Endothelial cell of umbilical vein (primary cell): ENCODE data around the gene SOX15. TPM values are rescaled to one million over a fixed set of nuclear protein-coding genes. Genes with fewer than 3 reads are reported as not detected.
A peak's percentile ranks its signal among the peaks of the same experiment; 100 is the strongest.

Experiments
- BruUV-seq: library from RNA; stranded (reverse); fragments of 400-500 nt; replicated peaks from 2 replicates; lab custom pipeline; 2021; lab: Mats Ljungman, UMichigan
- CTCF ChIA-PET: fragments of 300-600, 350-600 bp; sonication (Branson Sonifier 250); formaldehyde crosslinking; loops from one replicate; lab custom pipeline; 2021; ENCODE audit warnings: antibody characterized with exemption, inconsistent platforms; lab: Charles Lee
- POLR2A ChIA-PET: fragments of 300-600, 350-600 bp; sonication (Branson Sonifier 250); formaldehyde crosslinking; loops from one replicate; lab custom pipeline; 2021; ENCODE audit warnings: antibody characterized with exemption, inconsistent platforms; lab: Charles Lee
- DNase-seq: peaks from one replicate; pipeline ENCODE4 v3.0.0-alpha.2; 2011; ENCODE audit warnings: low read depth, low spot score
- FAIRE-seq: peaks from 2 replicates; lab custom pipeline; 2011; peaks lifted over from hg19 to GRCh38; lab: Jason Lieb, UNC
- H2AFZ ChIP-seq: 2 replicates; pipeline ENCODE4 v1.6.0; 2012; ENCODE audit warnings: low read depth, low read length, control low read depth, inconsistent platforms
- H3K27ac ChIP-seq: 2 replicates; pipeline ENCODE4 v1.5.1; 2011; ENCODE audit warnings: low read depth, mild to moderate bottlenecking, control low read depth, low read length, moderate library complexity; ENCODE audit not compliant: insufficient read depth
- H3K27me3 ChIP-seq, 2 experiments: 2 replicates each; pipeline versions ENCODE4 v1.6.0 to v1.6.1; 2011; ENCODE audit warnings: low read length in 2 of 2, mixed read lengths in 1 of 2; ENCODE audit not compliant: control insufficient read depth in 2 of 2, insufficient read depth in 2 of 2
- H3K36me3 ChIP-seq, 2 experiments: 2 replicates in 1 of 2; 3 replicates in 1 of 2; pipeline ENCODE4 v1.5.1; 2011; ENCODE audit warnings: low read length in 2 of 2, mild to moderate bottlenecking in 1 of 2, moderate library complexity in 1 of 2; ENCODE audit not compliant: control insufficient read depth in 2 of 2, insufficient read depth in 2 of 2; ENCODE audit errors: extremely low read depth in 1 of 2
- H3K4me1 ChIP-seq: 3 replicates; pipeline ENCODE4 v1.5.1; 2011; ENCODE audit warnings: mild to moderate bottlenecking, low read length; ENCODE audit not compliant: control insufficient read depth, insufficient read depth; ENCODE audit errors: extremely low read depth
- H3K4me2 ChIP-seq: 2 replicates; pipeline ENCODE4 v1.6.1; 2011; ENCODE audit warnings: low read length, control low read depth, mixed read lengths; ENCODE audit not compliant: insufficient read depth
- H3K4me3 ChIP-seq, 3 experiments: fragments of 200-600 bp in 1 of 3; sonication (generic), shearing (Covaris generic) in 1 of 3; replicated peaks in 1 of 3; 2 replicates each; pipeline ENCODE4 v1.5.1; 2011 to 2016; ENCODE audit warnings: control low read depth in 3 of 3, low read length in 3 of 3, mild to moderate bottlenecking in 2 of 3, inconsistent platforms in 1 of 3, low read depth in 1 of 3, moderate library complexity in 1 of 3; ENCODE audit not compliant: insufficient read depth in 1 of 3
- H3K79me2 ChIP-seq: 2 replicates; pipeline ENCODE4 v1.6.0; 2012; ENCODE audit warnings: low read length, inconsistent platforms; ENCODE audit not compliant: control insufficient read depth, insufficient read depth
- H3K9ac ChIP-seq: replicated peaks from 2 replicates; pipeline ENCODE3; 2011; ENCODE audit warnings: low read length, control low read depth; ENCODE audit not compliant: insufficient read depth; ENCODE audit errors: extremely low read depth
- H3K9me1 ChIP-seq: replicated peaks from 3 replicates; pipeline ENCODE4 v1.6.0; 2011; ENCODE audit warnings: mild to moderate bottlenecking, low read length; ENCODE audit not compliant: control insufficient read depth, insufficient read depth; ENCODE audit errors: extremely low read depth
- H3K9me3 ChIP-seq: replicated peaks from 2 replicates; pipeline ENCODE4 v1.5.1; 2012; ENCODE audit warnings: low read length, inconsistent platforms; ENCODE audit not compliant: control insufficient read depth, insufficient read depth
- H4K20me1 ChIP-seq: replicated peaks from 2 replicates; pipeline ENCODE3; 2011; ENCODE audit warnings: mild to moderate bottlenecking, low read length; ENCODE audit not compliant: control insufficient read depth, insufficient read depth; ENCODE audit errors: extremely low read depth
- EZH2 ChIP-seq: IDR thresholded peaks from 2 replicates; pipeline ENCODE4 v1.6.1; 2012; ENCODE audit warnings: borderline replicate concordance, low read depth, mild to moderate bottlenecking, moderate library complexity, low read length, inconsistent platforms; ENCODE audit not compliant: severe bottlenecking
- FOS ChIP-seq: IDR thresholded peaks from 2 replicates; pipeline ENCODE4 v1.6.1; 2011; ENCODE audit warnings: mild to moderate bottlenecking, low read length, moderate library complexity, borderline replicate concordance; ENCODE audit not compliant: insufficient read depth
- GATA2 ChIP-seq: IDR thresholded peaks from 2 replicates; pipeline ENCODE4 v1.7.0; 2011; ENCODE audit warnings: low read depth, mild to moderate bottlenecking, moderate library complexity, mixed read lengths, low read length; ENCODE audit not compliant: insufficient read length, insufficient read depth
- JUN ChIP-seq: IDR thresholded peaks from 2 replicates; pipeline ENCODE4 v1.6.1; 2011; ENCODE audit warnings: borderline replicate concordance, low read depth; ENCODE audit not compliant: insufficient read length, insufficient read depth
- MAX ChIP-seq: IDR thresholded peaks from 2 replicates; pipeline ENCODE4 v1.6.1; 2011; ENCODE audit not compliant: insufficient read depth, insufficient read length
- MYC ChIP-seq: IDR thresholded peaks from one replicate; pipeline ENCODE4 v1.6.1; 2011; ENCODE audit warnings: mild to moderate bottlenecking, low read depth, low read length
- POLR2A ChIP-seq: IDR thresholded peaks from 2 replicates; pipeline ENCODE4 v1.6.1; 2012; ENCODE audit warnings: low read depth, mild to moderate bottlenecking, control low read depth, low read length
- POLR2AphosphoS5 ChIP-seq: IDR thresholded peaks from 2 replicates; pipeline ENCODE4 v1.6.1; 2012; ENCODE audit warnings: low read depth, mild to moderate bottlenecking, control low read depth, low read length, moderate library complexity; ENCODE audit not compliant: insufficient read depth
- dilution Hi-C: fragments of 300-500 bp; cut with MboI; formaldehyde crosslinking; loops from one replicate; pipeline ENCODE4 v1.15.0; 2019; ENCODE audit warnings: low sequenced_read_pairs; ENCODE audit not compliant: extremely low pct_ligation_motif_present
- intact Hi-C: fragments of 100-400 bp; cut with micrococcal nuclease; formaldehyde crosslinking; loops from one replicate; pipeline ENCODE4 v1.10.0; 2022
- polyA plus RNA-seq, 4 experiments: library from polyadenylated mRNA; depleted of rRNA in 3 of 4; stranded (reverse) in 3 of 4; unstranded in 1 of 4; fragments of >200 nt; gene quantifications; 2 replicates each; pipeline versions ENCODE4 v1.2.1 to v1.2.3, GENCODE V29; 2011 to 2012; ENCODE audit warnings: missing spikeins in 1 of 4
- total RNA-seq: library from RNA; stranded (reverse); gene quantifications from 2 replicates; pipeline ENCODE4 v1.2.3, GENCODE V29; 2021
- TF ChIP-seq, protein P1 (sequence below), 2 donors: IDR thresholded peaks; 1 replicate in 1 of 2; 2 replicates in 1 of 2; pipeline ENCODE4 v1.5.1; 2011; ENCODE audit warnings: low read length in 2 of 2, mild to moderate bottlenecking in 2 of 2, moderate library complexity in 2 of 2, control low read depth in 1 of 2, inconsistent platforms in 1 of 2, low read depth in 1 of 2; ENCODE audit not compliant: insufficient read depth in 1 of 2; ENCODE audit errors: extremely low read depth in 1 of 2

The SOX15 gene
- total and polyA plus RNA-seq, 2 donors (not counting 3 experiments of a cell fraction or from before 2014, with no cell fraction given): 0.26 to 0.46 TPM

DNA sequence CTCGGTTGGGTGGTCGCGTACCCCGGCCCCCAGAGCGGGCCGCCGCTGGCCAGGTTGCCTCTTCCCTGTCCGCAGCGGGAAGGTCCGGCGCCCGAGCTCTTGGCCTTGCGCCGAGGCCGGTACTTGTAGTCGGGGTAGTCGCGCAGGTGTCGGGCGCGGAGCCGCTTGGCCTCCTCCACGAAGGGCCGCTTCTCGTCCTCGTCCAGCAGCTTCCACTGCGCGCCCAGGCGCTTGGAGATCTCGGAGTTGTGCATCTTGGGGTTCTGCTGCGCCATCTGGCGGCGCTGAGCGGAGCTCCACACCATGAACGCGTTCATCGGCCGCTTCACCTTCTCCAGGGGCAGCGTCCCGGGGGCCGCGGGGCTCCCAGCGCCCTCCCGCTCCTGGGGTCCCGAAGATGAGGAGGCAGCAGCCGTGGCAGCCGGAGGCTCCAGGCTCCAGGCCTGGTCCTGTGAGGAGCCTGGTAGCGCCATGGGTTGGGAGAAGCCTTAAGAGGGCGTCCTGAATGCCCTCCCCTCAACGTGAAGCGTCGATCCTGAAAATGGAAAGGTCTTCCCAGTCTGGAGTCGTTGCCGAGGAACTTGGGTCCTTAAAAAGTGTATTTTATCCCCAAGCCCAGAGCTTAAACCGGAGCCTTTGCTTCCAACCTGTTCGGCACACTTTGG, 558 bp downstream of the SOX15 start:
- peaks cover 12 to 40% of the 10 kb centered on the region in 2 experiments for H3K36me3 ChIP-seq
- dilution Hi-C loops: no loop called here

More for the DNA sequence above, 558 bp downstream of the SOX15 start:
- peak; percentile 82 for FAIRE-seq
- peak; percentile 78 for DNase-seq
- intact Hi-C loops: loop anchor here (1.0 to 2.0 kb wide), 5 partner anchors 17 to 233 kb away; partner anchors contain the start of genes FXR2 and SENP3
- BruUV-seq: no TSS peak
- H3K9me3 ChIP-seq: no peaks in the 10 kb centered on the region
- H3K27ac ChIP-seq: no peak overlapping the region
- H3K4me1 ChIP-seq: peaks cover 16% of the 10 kb centered on the region
- H3K4me3 ChIP-seq: no peak overlapping the region
- H3K9me1 ChIP-seq: no peaks in the 10 kb centered on the region
- peak overlapping the region; percentile 19 for H3K4me2 ChIP-seq
- TF ChIP-seq JUN: no peak
- no peak for TF ChIP-seq GATA2
- peak; percentile 37 for TF ChIP-seq POLR2AphosphoS5
- no peak for TF ChIP-seq FOS
- no peak for TF ChIP-seq POLR2A
- TF ChIP-seq MAX: no peak
- TF ChIP-seq, protein P1, sequence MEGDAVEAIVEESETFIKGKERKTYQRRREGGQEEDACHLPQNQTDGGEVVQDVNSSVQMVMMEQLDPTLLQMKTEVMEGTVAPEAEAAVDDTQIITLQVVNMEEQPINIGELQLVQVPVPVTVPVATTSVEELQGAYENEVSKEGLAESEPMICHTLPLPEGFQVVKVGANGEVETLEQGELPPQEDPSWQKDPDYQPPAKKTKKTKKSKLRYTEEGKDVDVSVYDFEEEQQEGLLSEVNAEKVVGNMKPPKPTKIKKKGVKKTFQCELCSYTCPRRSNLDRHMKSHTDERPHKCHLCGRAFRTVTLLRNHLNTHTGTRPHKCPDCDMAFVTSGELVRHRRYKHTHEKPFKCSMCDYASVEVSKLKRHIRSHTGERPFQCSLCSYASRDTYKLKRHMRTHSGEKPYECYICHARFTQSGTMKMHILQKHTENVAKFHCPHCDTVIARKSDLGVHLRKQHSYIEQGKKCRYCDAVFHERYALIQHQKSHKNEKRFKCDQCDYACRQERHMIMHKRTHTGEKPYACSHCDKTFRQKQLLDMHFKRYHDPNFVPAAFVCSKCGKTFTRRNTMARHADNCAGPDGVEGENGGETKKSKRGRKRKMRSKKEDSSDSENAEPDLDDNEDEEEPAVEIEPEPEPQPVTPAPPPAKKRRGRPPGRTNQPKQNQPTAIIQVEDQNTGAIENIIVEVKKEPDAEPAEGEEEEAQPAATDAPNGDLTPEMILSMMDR (IDR thresholded peaks at IDR 0.05; ENCODE audit: extremely low read depth in 1 of 2, insufficient read depth in 1 of 2, low read depth in 1 of 2, low read length in 2 of 2): peak; percentile 94 to 95
- no peak for TF ChIP-seq MYC
- no peak for TF ChIP-seq EZH2
- POLR2A ChIA-PET: interaction anchor here (0.6 to 1.9 kb wide), 5 partner anchors 10 to 98 kb away, joined by 3 to 6 read pairs (median 4); partner anchors contain the start of genes CD68 and TP53
- no peak overlapping the region for H2AFZ ChIP-seq
- H3K79me2 ChIP-seq: peaks cover 14% of the 10 kb centered on the region
- CTCF ChIA-PET: interaction anchor here (0.6 to 5.1 kb wide), 39 partner anchors 10 to 544 kb away, joined by 3 to 61 read pairs (median 5); partner anchors contain the start of genes CD68, FXR2, SENP3 and TMEM102
- no peaks in the 10 kb centered on the region for H3K27me3 ChIP-seq
- no peaks in the 10 kb centered on the region for H4K20me1 ChIP-seq
- no peak overlapping the region for H3K9ac ChIP-seq
